Pancreas (tissue), 10 donors: ENCODE measurements around the gene EPYC. TPM values are rescaled to one million over a fixed set of nuclear protein-coding genes. Genes with fewer than 3 reads are reported as not detected.

Experiments
- ATAC-seq, 4 donors: fragments of 200-7000 bp; cut with Tn5 transposase; one replicate each; pipeline versions ENCODE4 v1.8.0 to v1.9.1; 2020; ENCODE audit warnings: mild to moderate bottlenecking in 4 of 4, moderate library complexity in 4 of 4
- DNase-seq, 6 donors: peaks; one replicate each; pipeline ENCODE4 v3.0.0-alpha.2; 2020
- FAIRE-seq: peaks from 2 replicates; lab custom pipeline; 2012; peaks lifted over from hg19 to GRCh38; lab: Jason Lieb, UNC
- H3K27ac ChIP-seq, 4 donors: fragments of 200-600 bp; sonication (generic); 1 replicate in 3 of 4; 2 replicates in 1 of 4; pipeline versions ENCODE4 v1.5.0 to v1.8.0; 2020
- H3K27me3 ChIP-seq, 4 donors: fragments of 200-600 bp; one replicate each; pipeline ENCODE4 v1.8.0; 2021
- H3K36me3 ChIP-seq, 3 donors: fragments of 200-600 bp; sonication (generic) in 1 of 3; one replicate each; pipeline versions ENCODE4 v1.5.0 to v1.8.0; 2020 to 2021
- H3K4me1 ChIP-seq, 3 donors: fragments of 200-600 bp; one replicate each; pipeline ENCODE4 v1.8.0; 2021
- H3K4me3 ChIP-seq, 4 donors: fragments of 200-600 bp; sonication (generic) in 2 of 4; one replicate each; pipeline versions ENCODE4 v1.5.0 to v1.8.0; 2020 to 2021
- H3K9me3 ChIP-seq, 4 donors: fragments of 200-600 bp; one replicate each; pipeline ENCODE4 v1.8.0; 2021
- WGBS, 2 donors: extraction: QIAGEN DNeasy Blood & Tissue Kit; methylation state at CpG; one replicate each; pipeline ENCODE4 v1.1.7; 2013; 5-methylcytosine and 5-hydroxymethylcytosine counted together
- intact Hi-C, 3 donors: fragments of 100-400 bp; cut with DNase I; formaldehyde crosslinking; loops; one replicate each; pipeline versions ENCODE4 v1.11.1 to v1.14.2; 2022
- polyA plus RNA-seq, 2 donors: library from polyadenylated mRNA; stranded (reverse); fragments of 200-250 nt; gene quantifications; one replicate each; pipeline ENCODE4 v1.2.3, GENCODE V29; 2013
- total RNA-seq, 6 donors: library from RNA; stranded (reverse); fragmentation: NEBNext Ultra II Directional in 4 of 6; extraction: Animal tissue kit (Norgen Biotek cat#: 25700) in 4 of 6; gene quantifications; one replicate each; pipeline versions ENCODE4 v1.2.1 to v1.2.4, GENCODE V29; 2021 to 2023
- TF ChIP-seq, protein P1 (sequence below), 4 donors: fragments of 200-600 bp; sonication (generic) in 3 of 4; IDR thresholded peaks; one replicate each; pipeline versions ENCODE4 v1.5.0 to v1.8.0; 2021; ENCODE audit warnings: antibody characterized with exemption in 4 of 4
- donor health status: healthy with polysubstance abuse.
- donor health status: DM: no; HTN: no; CAD: no; lungs with moderate emphysema.
- donor health status: DM: no; HTN: no; CAD: no.
- donor health status: control.
- donor health status: control.
- donor health status: Bipolar disorder and iron deficiency.
- donor health status: DM: yes; HTN: yes; CAD: no.
- donor health status: DM: no; HTN: no; CAD: no.
- donor health status: DM: no; HTN: no; CAD: no.
- donor health status: DM: yes; HTN: yes; CAD: no.

The EPYC gene
- total and polyA plus RNA-seq, 8 donors = 0.12 TPM; not detected in 7

DNA sequence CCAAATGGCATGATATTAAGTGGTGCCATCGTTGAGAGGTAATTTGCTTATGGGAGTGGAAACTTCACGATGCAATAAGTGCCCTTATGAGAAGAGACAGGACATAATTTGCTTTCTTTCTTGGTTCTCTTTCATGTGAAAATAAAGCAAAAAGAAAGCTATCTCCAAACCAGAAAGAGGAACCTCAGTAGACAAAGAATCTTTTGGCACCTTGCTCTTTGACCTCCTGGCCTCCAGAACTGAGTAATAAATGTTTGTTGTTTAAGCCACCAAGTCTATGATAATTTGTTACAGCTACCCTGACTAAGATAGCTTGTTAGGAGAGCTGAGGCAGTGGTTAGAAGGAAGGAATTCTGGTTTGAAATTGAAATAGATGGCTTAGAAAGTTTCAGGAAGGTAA, 89.4 kb downstream of the EPYC start:
- H3K27ac ChIP-seq = no peak overlapping the region
- DNase-seq (no peak), ATAC-seq (no peak), FAIRE-seq (no peak)
- no peaks in the 10 kb centered on the region for H3K27me3 ChIP-seq
- no peak overlapping the region for H3K4me3 ChIP-seq
- intact Hi-C loops = no loop called here
- no peaks in the 10 kb centered on the region for H3K36me3 ChIP-seq
- H3K9me3 ChIP-seq = no peaks in the 10 kb centered on the region
- H3K4me1 ChIP-seq = no peaks in the 10 kb centered on the region
- TF ChIP-seq, protein P1, sequence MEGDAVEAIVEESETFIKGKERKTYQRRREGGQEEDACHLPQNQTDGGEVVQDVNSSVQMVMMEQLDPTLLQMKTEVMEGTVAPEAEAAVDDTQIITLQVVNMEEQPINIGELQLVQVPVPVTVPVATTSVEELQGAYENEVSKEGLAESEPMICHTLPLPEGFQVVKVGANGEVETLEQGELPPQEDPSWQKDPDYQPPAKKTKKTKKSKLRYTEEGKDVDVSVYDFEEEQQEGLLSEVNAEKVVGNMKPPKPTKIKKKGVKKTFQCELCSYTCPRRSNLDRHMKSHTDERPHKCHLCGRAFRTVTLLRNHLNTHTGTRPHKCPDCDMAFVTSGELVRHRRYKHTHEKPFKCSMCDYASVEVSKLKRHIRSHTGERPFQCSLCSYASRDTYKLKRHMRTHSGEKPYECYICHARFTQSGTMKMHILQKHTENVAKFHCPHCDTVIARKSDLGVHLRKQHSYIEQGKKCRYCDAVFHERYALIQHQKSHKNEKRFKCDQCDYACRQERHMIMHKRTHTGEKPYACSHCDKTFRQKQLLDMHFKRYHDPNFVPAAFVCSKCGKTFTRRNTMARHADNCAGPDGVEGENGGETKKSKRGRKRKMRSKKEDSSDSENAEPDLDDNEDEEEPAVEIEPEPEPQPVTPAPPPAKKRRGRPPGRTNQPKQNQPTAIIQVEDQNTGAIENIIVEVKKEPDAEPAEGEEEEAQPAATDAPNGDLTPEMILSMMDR (IDR thresholded peaks at IDR 0.05) = no peak
- 62 to 84% methylated on average over 2 of the region's 2 CpGs for WGBS, 2 donors

Other genes with a start within 250 kb of the EPYC start
- not detected for gene CCER1, start 49.8 kb downstream of the EPYC start, total RNA-seq
- not detected for gene CCER1, start 49.8 kb downstream of the EPYC start, polyA plus RNA-seq
- not detected for gene KERA, start 53.1 kb upstream of the EPYC start, total RNA-seq
- not detected for gene KERA, start 53.1 kb upstream of the EPYC start, polyA plus RNA-seq
- gene LUM, start 106.5 kb upstream of the EPYC start, total RNA-seq = 100 to 1,000 TPM in 1 of 6 donors, 10 to 100 TPM in 2, 1 to 10 TPM in 3; 5.1 to 164 (median 21.0) TPM
- 10 to 100 TPM; 14.3 to 22.4 TPM for gene LUM, start 106.5 kb upstream of the EPYC start, polyA plus RNA-seq
- 100 to 1,000 TPM in 3 of 6 donors, 10 to 100 TPM in 3; 28.9 to 217 (median 99.9) TPM for gene DCN, start 177.8 kb upstream of the EPYC start, total RNA-seq
- 10 to 100 TPM; 41.1 to 54.5 TPM for gene DCN, start 177.8 kb upstream of the EPYC start, polyA plus RNA-seq